AG04450 (cell line): Measurements from ENCODE around the gene GFAP. TPM values are rescaled to one million over a fixed set of nuclear protein-coding genes. Genes with fewer than 3 reads are reported as not detected.

Experiments used
- CTCF ChIA-PET: fragments of 300-600, 350-600 bp; formaldehyde crosslinking; extraction: SDS; loops from one replicate; lab custom pipeline; 2022; ENCODE audit warnings: antibody characterized with exemption, inconsistent platforms; lab: Charles Lee
- POLR2A ChIA-PET: fragments of 350-600 bp; formaldehyde crosslinking; extraction: SDS; loops from one replicate; lab custom pipeline; 2021; ENCODE audit warnings: antibody characterized with exemption, inconsistent platforms; lab: Yijun Ruan, JAX
- DNase-seq: peaks from one replicate; pipeline ENCODE4 v3.0.0-alpha.2; 2011; ENCODE audit warnings: low read depth, low spot score
- H3K27ac ChIP-seq: one replicate; pipeline ENCODE4 v1.5.1; 2012; ENCODE audit warnings: low read depth, low read length, control low read depth
- H3K27me3 ChIP-seq: one replicate; pipeline ENCODE4 v1.6.0; 2012; ENCODE audit warnings: low read length; ENCODE audit not compliant: control insufficient read depth, insufficient read depth
- H3K4me3 ChIP-seq: 2 replicates; pipeline ENCODE4 v1.5.1; 2011; ENCODE audit warnings: mild to moderate bottlenecking, low read depth, low read length, control low read depth
- H3K9me3 ChIP-seq: 2 replicates; pipeline ENCODE4 v1.5.1; 2012; ENCODE audit warnings: low read length; ENCODE audit not compliant: control insufficient read depth, insufficient read depth
- polyA plus RNA-seq: library from polyadenylated mRNA; depleted of rRNA; stranded (reverse); fragments of >200 nt; gene quantifications from 2 replicates; pipeline ENCODE4 v1.2.3, GENCODE V29; 2011
- TF ChIP-seq, protein P1 (sequence below): IDR thresholded peaks from 2 replicates; pipeline ENCODE4 v1.5.1; 2011; ENCODE audit warnings: low read depth, low read length, control low read depth, inconsistent platforms

Gene GFAP
- polyA plus RNA-seq, 1 experiment: 0.40 TPM

GRCh38 chr17:44898768-44899073 is 16.6 kb downstream of the GFAP start:
- TF ChIP-seq, protein P1, sequence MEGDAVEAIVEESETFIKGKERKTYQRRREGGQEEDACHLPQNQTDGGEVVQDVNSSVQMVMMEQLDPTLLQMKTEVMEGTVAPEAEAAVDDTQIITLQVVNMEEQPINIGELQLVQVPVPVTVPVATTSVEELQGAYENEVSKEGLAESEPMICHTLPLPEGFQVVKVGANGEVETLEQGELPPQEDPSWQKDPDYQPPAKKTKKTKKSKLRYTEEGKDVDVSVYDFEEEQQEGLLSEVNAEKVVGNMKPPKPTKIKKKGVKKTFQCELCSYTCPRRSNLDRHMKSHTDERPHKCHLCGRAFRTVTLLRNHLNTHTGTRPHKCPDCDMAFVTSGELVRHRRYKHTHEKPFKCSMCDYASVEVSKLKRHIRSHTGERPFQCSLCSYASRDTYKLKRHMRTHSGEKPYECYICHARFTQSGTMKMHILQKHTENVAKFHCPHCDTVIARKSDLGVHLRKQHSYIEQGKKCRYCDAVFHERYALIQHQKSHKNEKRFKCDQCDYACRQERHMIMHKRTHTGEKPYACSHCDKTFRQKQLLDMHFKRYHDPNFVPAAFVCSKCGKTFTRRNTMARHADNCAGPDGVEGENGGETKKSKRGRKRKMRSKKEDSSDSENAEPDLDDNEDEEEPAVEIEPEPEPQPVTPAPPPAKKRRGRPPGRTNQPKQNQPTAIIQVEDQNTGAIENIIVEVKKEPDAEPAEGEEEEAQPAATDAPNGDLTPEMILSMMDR: no peak
- POLR2A ChIA-PET: interaction anchor here (0.6 to 1.7 kb wide), 5 partner anchors 12 to 250 kb away, joined by 3 to 9 read pairs (median 4); partner anchors contain the start of genes HEXIM1 and NMT1
- H3K4me3 ChIP-seq: peak overlapping the region; percentile 98
- H3K27ac ChIP-seq: peak overlapping the region; percentile 94
- no peaks in the 10 kb centered on the region for H3K27me3 ChIP-seq
- H3K9me3 ChIP-seq: peaks cover 3% of the 10 kb centered on the region; the same call in 1 of the 2 replicates
- CTCF ChIA-PET: interaction anchor here (0.6 to 8.0 kb wide), 7 partner anchors 20 to 237 kb away, joined by 3 to 50 read pairs (median 6); partner anchors contain the start of gene ACBD4
- no peak for DNase-seq

DNA sequence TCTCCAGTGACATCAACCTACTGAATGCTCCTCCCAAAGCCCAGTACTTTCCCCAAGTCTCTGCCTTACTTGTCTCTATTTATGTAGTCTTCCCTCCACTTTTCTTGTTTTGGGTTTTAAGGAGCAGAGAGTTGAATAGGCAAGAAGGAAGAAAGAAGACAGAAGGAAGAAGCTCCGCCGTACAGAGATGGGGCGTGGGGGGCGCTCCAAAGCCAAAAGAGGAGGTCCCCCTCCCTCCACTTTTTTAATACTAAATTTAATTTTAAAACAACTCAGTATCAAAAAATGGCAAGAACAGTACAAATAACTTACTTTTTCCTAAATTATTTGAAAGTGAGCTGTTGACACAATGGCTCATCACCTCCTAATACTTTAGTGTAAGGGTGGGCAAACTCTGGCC is 20.7 kb downstream of the GFAP start:
- Histone ChIP-seq H3K27ac (no peak overlapping the region), H3K9me3 (no peaks in the 10 kb centered on the region), H3K4me3 (no peak overlapping the region), H3K27me3 (no peaks in the 10 kb centered on the region)
- ChIA-PET POLR2A (no interaction called here), CTCF (interaction anchor here (0.7 to 1.8 kb wide), 3 partner anchors 13 to 241 kb away, joined by 3 to 4 read pairs (median 4); partner anchors contain the start of gene ACBD4)
- TF ChIP-seq, protein P1: no peak
- DNase-seq: no peak

DNA sequence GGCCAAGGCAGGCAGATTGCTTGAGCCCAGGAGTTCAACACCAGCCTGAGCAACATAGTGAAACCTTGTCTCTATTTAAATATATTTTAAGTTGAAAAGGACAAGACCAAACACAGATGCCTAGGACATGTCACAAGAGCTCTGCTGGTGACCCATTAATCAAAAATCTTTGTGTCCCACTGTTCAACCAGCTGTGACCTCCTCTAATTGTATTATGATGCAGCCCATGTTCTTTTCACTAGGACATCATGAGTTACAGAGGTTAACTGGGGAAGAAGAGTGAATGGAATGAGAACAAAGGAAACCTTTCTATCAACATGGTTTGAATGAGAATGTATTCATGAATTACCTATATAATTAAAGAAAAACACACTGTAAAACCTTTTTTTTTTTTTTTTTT is 23.1 kb downstream of the GFAP start:
- Histone ChIP-seq H3K27me3 (no peaks in the 10 kb centered on the region), H3K27ac (no peak overlapping the region), H3K9me3 (no peaks in the 10 kb centered on the region), H3K4me3 (no peak overlapping the region)
- ChIA-PET POLR2A (no interaction called here), CTCF (interaction anchor here (1.0 to 1.3 kb wide), 2 partner anchors 27 to 113 kb away, joined by 3 to 6 read pairs; no protein-coding TSS in a partner anchor)
- DNase-seq: no peak
- TF ChIP-seq, protein P1: no peak

- H3K9me3 ChIP-seq: no peaks in the 10 kb centered on the region
- ChIA-PET POLR2A (no interaction called here), CTCF (interaction anchor here (1.1 kb wide), 1 partner anchor 21 kb away, joined by 4 read pairs; no protein-coding TSS in a partner anchor)
- no peak overlapping the region for H3K27ac ChIP-seq
- TF ChIP-seq, protein P1: no peak
- no peak for DNase-seq
- no peaks in the 10 kb centered on the region for H3K27me3 ChIP-seq
- no peak overlapping the region for H3K4me3 ChIP-seq
These were observed 26.3 kb downstream of the GFAP start for GRCh38 chr17:44889003-44889402.

DNA sequence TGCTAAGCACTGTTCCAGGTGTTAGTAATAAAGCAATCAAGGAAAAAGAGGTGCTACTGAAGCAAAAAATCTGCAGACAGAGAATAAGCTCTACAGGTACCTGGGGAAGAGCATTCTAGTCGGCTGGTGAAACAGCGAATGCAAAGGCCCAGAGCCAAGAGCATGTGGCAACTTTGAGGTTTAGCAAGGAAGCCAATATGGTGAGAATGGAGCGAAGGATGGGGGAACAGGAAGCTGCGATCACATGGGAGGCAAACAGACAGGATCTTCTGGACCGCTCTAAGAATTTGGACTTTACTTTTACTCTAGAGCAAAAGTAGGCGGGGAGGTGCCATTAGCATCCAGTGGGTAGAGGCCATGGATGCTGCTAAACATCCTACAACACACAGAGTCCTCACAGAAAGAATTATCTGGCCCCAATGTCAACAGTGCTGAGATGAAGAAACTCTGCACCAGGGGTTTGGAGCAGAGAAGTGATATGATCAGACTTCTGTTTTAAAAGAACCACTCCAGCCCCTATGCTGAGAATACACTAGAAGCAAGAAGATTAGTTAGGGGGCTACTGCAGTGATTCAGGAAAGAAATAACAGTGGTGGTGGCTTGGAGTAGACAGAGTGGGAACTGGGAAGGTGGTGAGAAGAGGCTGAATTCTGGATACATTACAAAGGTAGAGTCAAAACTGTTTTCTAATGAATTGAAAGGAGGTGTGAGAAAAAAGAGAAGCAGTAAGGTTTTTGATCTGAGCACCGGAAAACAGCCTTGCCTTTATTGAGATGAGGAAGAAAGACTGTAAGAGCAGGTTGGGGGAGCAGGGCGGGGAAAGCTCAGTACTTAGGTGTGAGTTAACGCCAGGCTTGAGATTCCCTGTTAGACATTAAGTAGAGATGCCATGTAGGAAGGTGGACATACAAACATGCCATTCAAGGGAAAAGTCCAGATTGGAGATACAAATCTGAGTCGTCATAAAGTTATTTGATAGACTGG is 27.0 kb downstream of the GFAP start:
- Histone ChIP-seq H3K9me3 (no peaks in the 10 kb centered on the region), H3K4me3 (no peak overlapping the region), H3K27me3 (no peaks in the 10 kb centered on the region), H3K27ac (no peak overlapping the region)
- ChIA-PET POLR2A (interaction anchor here (0.6 kb wide), 1 partner anchor 341 kb away, joined by 3 read pairs; no protein-coding TSS in a partner anchor), CTCF (interaction anchor here (0.5 to 1.0 kb wide), 3 partner anchors 9 to 978 kb away, joined by 3 to 4 read pairs (median 3); no protein-coding TSS in a partner anchor)
- no peak for DNase-seq
- TF ChIP-seq, protein P1: no peak
